ENCODE data around the gene CACNG4.

CACNG4 gene

DNA sequence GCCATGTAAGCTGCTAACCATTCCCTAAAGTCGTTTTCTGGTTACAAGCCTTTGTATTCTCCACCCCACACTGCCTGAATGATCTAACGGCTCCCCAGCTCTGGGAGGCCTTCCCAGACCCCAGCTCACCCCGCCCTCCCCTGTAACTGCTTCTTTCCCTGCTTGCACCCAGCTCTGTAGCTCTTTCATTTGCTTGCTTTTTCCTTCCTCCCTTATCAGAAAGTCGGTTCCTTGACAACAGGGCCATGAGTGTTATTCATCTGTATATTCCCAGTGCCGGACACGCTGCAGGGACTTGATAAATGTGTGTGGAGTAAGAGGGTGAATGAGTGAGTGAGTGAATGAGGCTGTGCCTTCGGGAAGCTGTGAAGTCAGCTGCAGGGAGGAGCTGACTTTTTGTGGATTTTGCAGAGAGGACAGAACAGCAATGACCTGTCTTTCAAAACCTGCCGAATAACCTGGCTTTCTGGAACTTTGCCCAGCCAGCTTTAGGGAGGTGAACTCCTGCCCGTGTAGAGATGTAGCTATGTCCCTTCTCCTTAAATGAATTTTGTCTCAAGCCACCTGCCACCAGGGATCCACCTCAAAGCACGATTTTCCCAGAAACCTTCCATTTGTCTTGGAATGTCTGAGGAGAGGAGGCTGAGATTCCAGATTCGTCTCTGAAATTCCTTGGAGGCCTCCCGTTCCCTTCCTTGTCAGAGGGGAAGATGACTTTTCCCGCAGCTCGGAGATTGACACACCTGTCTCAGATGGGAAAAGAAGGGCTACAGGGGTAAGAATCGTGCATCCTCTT is 20.0 kb upstream of the CACNG4 start:
- TF ChIP-seq L3MBTL2 (conservative IDR thresholded peaks at IDR 0.05) (no peak), SUZ12 (IDR thresholded peaks at IDR 0.05) (no peak), ELF4 (IDR thresholded peaks at IDR 0.05) (no peak), CTBP1 (IDR thresholded peaks at IDR 0.05; ENCODE audit: borderline replicate concordance) (no peak), FOXM1 (IDR thresholded peaks at IDR 0.05; ENCODE audit: borderline replicate concordance) (no peak), HDGF (IDR thresholded peaks at IDR 0.05; ENCODE audit: borderline replicate concordance) (no peak), ARNT (IDR thresholded peaks at IDR 0.05) (no peak)
- DNase-seq (ENCODE audit: extremely low spot score): no peak
- POLR2A ChIA-PET: no interaction called here
- CTCF ChIA-PET: no interaction called here

DNA sequence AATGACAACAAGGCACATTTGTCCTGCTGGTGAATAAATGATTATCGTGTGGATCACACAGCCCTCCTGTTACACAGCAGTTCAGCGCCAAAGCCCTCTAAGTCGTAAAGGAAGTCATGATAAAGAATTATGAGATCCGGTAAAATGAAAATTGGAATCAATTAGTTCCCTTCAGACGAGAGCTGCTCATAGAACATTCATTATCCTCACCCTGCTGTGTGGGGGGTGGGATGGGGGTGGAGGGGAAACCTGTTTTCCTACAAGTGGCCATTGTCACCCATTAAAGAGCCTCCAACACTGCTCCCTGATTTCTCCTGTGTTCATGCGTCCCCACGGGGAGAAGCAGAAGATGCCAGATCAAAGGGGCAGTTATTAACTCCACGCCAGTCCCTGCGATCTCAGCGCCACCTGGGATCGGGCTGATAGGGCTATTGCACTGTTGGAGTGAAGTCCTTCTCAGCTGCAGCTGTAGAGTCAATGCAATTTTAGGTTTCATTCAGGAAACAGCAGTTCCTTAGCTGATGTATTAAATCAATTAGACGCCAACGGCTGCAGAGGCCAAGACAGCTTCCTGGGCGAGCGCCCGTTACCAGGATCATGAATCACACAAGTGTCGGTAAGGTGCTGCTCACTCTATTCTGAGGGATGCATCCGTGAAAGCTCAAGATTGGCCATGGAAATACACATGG is 19.2 kb upstream of the CACNG4 start:
- no peak for TF ChIP-seq L3MBTL2 (conservative IDR thresholded peaks at IDR 0.05)
- TF ChIP-seq LEF1 (IDR thresholded peaks at IDR 0.05; ENCODE audit: borderline replicate concordance): no peak
- TF ChIP-seq ARNT (IDR thresholded peaks at IDR 0.05): no peak
- no peak for TF ChIP-seq NFRKB (IDR thresholded peaks at IDR 0.05)
- TF ChIP-seq CTBP1 (IDR thresholded peaks at IDR 0.05; ENCODE audit: borderline replicate concordance): no peak
- no peak for TF ChIP-seq BHLHE40 (IDR thresholded peaks at IDR 0.05; ENCODE audit: borderline replicate concordance)
- TF ChIP-seq TARDBP (IDR thresholded peaks at IDR 0.05): no peak
- no peak for TF ChIP-seq PKNOX1 (IDR thresholded peaks at IDR 0.05)
- no peak for TF ChIP-seq FOXA1 (IDR thresholded peaks at IDR 0.05)
- no peak for TF ChIP-seq FOXM1 (IDR thresholded peaks at IDR 0.05; ENCODE audit: borderline replicate concordance)
- no peak for TF ChIP-seq HDGF (IDR thresholded peaks at IDR 0.05; ENCODE audit: borderline replicate concordance)
- no peak for TF ChIP-seq SUZ12 (IDR thresholded peaks at IDR 0.05)
- no peak for TF ChIP-seq SP1 (IDR thresholded peaks at IDR 0.05)
- DNase-seq (ENCODE audit: extremely low spot score): no peak
- ChIA-PET POLR2A (no interaction called here), CTCF (interaction anchor here (0.5 kb wide), 1 partner anchor 110 kb away, joined by 3 read pairs; the partner anchor contains the start of gene CACNG5)

DNA sequence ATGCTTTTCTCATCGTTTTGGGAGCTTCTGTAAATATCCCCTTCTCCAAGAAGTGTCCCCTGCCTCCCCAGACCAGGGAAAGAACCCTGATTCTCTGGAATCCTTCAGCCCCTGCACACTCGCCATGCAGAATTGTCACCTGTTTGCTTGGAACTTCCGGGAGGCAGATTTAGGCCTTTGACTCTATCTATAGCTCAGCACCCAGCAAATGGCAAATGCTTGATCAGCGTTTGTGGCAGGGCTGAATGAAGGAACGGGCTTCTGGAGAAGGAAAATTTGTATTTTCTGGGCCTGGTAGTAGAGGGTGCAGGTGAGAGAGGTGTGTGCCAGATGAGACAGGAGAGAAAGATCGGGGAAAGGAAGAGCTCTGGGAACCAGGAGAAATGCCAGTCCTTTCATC is 18.3 kb upstream of the CACNG4 start:
- TF ChIP-seq SUZ12 (IDR thresholded peaks at IDR 0.05): no peak
- no peak for TF ChIP-seq FOXM1 (IDR thresholded peaks at IDR 0.05; ENCODE audit: borderline replicate concordance)
- TF ChIP-seq ELF4 (IDR thresholded peaks at IDR 0.05): no peak
- no peak for TF ChIP-seq CTBP1 (IDR thresholded peaks at IDR 0.05; ENCODE audit: borderline replicate concordance)
- no peak for TF ChIP-seq BHLHE40 (IDR thresholded peaks at IDR 0.05; ENCODE audit: borderline replicate concordance)
- TF ChIP-seq ZNF384 (IDR thresholded peaks at IDR 0.05): no peak
- POLR2A ChIA-PET: no interaction called here
- CTCF ChIA-PET: no interaction called here
- no peak for DNase-seq (ENCODE audit: extremely low spot score)

- CTCF ChIA-PET: interaction anchor here (1.0 kb wide), 1 partner anchor 28 kb away, joined by 3 read pairs; no protein-coding TSS in a partner anchor
- TF ChIP-seq ZNF384 (IDR thresholded peaks at IDR 0.05): no peak
- no peak for TF ChIP-seq FOXM1 (IDR thresholded peaks at IDR 0.05; ENCODE audit: borderline replicate concordance)
- no peak for TF ChIP-seq NFRKB (IDR thresholded peaks at IDR 0.05)
- no peak for TF ChIP-seq FOXK2 (IDR thresholded peaks at IDR 0.05)
- no peak for TF ChIP-seq BHLHE40 (IDR thresholded peaks at IDR 0.05; ENCODE audit: borderline replicate concordance)
- TF ChIP-seq SP1 (IDR thresholded peaks at IDR 0.05): no peak
- POLR2A ChIA-PET: no interaction called here
- no peak for DNase-seq (ENCODE audit: extremely low spot score)
Measured at GRCh38 chr17:66947311-66947710, 17.2 kb upstream of the CACNG4 start.

- no peak for TF ChIP-seq FOXA1 (IDR thresholded peaks at IDR 0.05)
- POLR2A ChIA-PET: no interaction called here
- CTCF ChIA-PET: interaction anchor here (1.0 kb wide), 1 partner anchor 27 kb away, joined by 3 read pairs; no protein-coding TSS in a partner anchor
- no peak for DNase-seq (ENCODE audit: extremely low spot score)
Measured at GRCh38 chr17:66948061-66948750, 16.3 kb upstream of the CACNG4 start.

DNA sequence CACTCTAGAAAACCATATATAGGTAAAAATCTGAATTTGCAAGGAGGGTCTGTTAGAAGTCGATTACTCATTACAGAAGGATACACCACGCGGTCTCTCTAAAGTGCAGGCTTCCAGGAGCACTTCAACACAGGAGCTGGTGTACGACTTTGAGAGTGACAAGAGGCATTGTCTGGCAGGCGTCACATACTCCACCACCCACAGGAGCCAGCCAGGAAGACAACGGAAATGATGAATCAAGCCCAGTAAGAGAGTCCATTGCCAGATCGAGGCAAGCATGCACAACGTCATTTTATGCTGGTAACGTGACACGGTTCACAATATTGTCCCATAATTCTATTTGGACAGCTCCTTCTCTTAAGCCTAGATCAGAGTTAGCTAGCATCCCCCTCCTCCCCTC is 15.0 kb upstream of the CACNG4 start:
- POLR2A ChIA-PET: no interaction called here
- TF ChIP-seq TARDBP (IDR thresholded peaks at IDR 0.05) (no peak), PKNOX1 (IDR thresholded peaks at IDR 0.05) (no peak), SP1 (IDR thresholded peaks at IDR 0.05) (no peak)
- no peak for DNase-seq (ENCODE audit: extremely low spot score)
- CTCF ChIA-PET: no interaction called here

DNA sequence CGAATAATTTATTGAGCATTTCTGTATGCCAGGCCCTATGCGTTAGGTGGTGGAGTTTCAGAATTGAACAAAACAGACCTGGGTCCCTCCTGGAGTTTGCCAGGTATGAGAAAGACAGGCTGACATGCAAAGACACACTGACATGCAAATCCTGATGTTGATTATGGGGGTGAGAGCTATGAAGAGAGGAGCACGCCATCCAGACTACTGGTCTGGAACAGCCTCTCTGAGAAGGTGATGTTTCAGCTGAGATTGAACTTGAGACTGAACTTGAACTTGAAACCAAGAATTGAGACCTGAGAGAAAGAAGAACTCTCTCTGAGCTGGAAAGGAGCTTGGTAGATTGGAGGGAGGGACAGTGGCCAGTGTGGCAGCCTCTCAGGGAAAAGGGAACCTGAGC is 14.2 kb upstream of the CACNG4 start:
- ChIA-PET POLR2A (no interaction called here), CTCF (no interaction called here)
- no peak for DNase-seq (ENCODE audit: extremely low spot score)
- TF ChIP-seq SUZ12 (IDR thresholded peaks at IDR 0.05) (no peak), PKNOX1 (IDR thresholded peaks at IDR 0.05) (no peak)
